Neural progenitor cell (in vitro differentiated cells): ENCODE results near the gene FILIP1.

Experiments used
- EZH2phosphoT487 ChIP-seq: fragments of 200-600 bp; sonication (generic); IDR thresholded peaks from 2 replicates; pipeline ENCODE4 v1.6.1; 2017; ENCODE audit warnings: antibody characterized with exemption
- TF ChIP-seq, protein P1 (sequence below): fragments of 200-600 bp; sonication (generic); IDR thresholded peaks from 2 replicates; pipeline ENCODE4 v1.5.1; 2017; ENCODE audit warnings: antibody characterized with exemption, mild to moderate bottlenecking

GRCh38 chr6:75463908-75464307 is 29.7 kb downstream of the FILIP1 start:
- TF ChIP-seq, protein P1, sequence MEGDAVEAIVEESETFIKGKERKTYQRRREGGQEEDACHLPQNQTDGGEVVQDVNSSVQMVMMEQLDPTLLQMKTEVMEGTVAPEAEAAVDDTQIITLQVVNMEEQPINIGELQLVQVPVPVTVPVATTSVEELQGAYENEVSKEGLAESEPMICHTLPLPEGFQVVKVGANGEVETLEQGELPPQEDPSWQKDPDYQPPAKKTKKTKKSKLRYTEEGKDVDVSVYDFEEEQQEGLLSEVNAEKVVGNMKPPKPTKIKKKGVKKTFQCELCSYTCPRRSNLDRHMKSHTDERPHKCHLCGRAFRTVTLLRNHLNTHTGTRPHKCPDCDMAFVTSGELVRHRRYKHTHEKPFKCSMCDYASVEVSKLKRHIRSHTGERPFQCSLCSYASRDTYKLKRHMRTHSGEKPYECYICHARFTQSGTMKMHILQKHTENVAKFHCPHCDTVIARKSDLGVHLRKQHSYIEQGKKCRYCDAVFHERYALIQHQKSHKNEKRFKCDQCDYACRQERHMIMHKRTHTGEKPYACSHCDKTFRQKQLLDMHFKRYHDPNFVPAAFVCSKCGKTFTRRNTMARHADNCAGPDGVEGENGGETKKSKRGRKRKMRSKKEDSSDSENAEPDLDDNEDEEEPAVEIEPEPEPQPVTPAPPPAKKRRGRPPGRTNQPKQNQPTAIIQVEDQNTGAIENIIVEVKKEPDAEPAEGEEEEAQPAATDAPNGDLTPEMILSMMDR: no peak
- TF ChIP-seq EZH2phosphoT487: no peak
